Measurements from ENCODE around the gene UBE4B.

GRCh38 chr1:10105484-10105883, 72.7 kb downstream of the UBE4B start:
- TF ChIP-seq EZH2 (IDR thresholded peaks at IDR 0.05; ENCODE audit: insufficient read depth, poor library complexity, severe bottlenecking) (no peak), EZH2phosphoT487 (IDR thresholded peaks at IDR 0.05; ENCODE audit: insufficient read depth, low read depth) (no peak)

All from GM23248 (cell line).